ENCODE data around the gene ITPK1.
"Not testable (repeated sequence)": the region's sequence is repeated elsewhere in the genome, so short reads cannot be mapped to it uniquely, and the experiment has no call there.

Gene ITPK1

GRCh38 chr14:93131257-93131820, 15.6 kb upstream of the ITPK1 start:
- DNase-seq (ENCODE audit: low read depth, low spot score): not testable (repeated sequence)

GRCh38 chr14:93128725-93129459, 13.2 kb upstream of the ITPK1 start:
- DNase-seq (ENCODE audit: low read depth, low spot score): no peak

- DNase-seq (ENCODE audit: low read depth, low spot score): no peak
Observed at GRCh38 chr14:93126111-93126510, 10.4 kb upstream of the ITPK1 start.

DNA sequence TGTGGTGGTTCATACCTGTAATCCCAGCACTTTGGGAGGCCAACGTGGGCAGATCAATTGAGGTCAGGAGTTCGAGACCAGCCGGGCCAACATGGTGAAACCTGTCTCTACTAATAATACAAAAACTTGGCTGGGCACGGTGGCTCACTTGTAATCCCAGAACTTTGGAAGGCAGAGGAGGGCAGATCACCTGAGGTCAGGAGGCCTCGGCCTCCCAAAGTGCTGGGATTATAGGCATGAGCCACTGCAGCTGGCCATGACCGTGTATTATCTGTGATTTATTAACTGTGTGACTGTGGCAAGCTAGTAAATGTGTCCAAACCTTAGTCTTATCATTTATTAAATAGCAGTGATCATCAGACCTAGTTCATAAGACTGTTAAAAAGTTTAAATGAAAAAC, 7.1 kb upstream of the ITPK1 start:
- DNase-seq (ENCODE audit: low read depth, low spot score): no peak

GRCh38 chr14:93121030-93121834, 5.5 kb upstream of the ITPK1 start:
- no peak for DNase-seq (ENCODE audit: low read depth, low spot score)

- no peak for DNase-seq (ENCODE audit: low read depth, low spot score)
Observed at GRCh38 chr14:93120517-93120916, 4.8 kb upstream of the ITPK1 start.

DNA sequence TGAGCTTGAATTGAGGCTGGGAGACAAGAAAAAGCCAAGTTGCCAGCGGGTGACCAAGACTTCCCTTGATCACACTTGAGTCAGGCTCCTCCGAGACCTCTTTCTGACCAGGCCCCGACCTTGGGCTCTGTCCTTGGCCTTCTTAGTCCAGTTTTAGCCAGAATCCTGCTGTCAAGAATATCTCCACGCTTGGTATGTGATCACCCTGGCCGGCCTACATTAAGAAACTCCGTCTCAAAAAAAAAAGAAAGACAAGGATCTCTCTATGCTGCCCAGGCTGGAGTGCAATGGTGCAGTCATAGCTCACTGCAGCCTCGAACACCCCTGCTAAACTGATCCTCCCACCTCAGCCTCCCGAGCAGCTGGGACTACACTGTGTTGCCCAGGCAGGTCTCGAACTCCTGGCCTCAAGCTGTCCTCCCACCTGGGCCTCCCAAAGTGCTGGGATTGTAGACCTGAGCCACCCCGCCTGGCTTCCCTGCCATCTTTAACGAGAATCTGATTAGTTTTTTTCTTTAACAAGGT, 1.0 kb upstream of the ITPK1 start:
- DNase-seq (ENCODE audit: low read depth, low spot score): no peak

- DNase-seq (ENCODE audit: low read depth, low spot score): peak; percentile 57
Observed at GRCh38 chr14:93115069-93115820, 480 bp downstream of the ITPK1 start.

- no peak for DNase-seq (ENCODE audit: low read depth, low spot score)
Observed at GRCh38 chr14:93114713-93115068, 1.0 kb downstream of the ITPK1 start.

DNA sequence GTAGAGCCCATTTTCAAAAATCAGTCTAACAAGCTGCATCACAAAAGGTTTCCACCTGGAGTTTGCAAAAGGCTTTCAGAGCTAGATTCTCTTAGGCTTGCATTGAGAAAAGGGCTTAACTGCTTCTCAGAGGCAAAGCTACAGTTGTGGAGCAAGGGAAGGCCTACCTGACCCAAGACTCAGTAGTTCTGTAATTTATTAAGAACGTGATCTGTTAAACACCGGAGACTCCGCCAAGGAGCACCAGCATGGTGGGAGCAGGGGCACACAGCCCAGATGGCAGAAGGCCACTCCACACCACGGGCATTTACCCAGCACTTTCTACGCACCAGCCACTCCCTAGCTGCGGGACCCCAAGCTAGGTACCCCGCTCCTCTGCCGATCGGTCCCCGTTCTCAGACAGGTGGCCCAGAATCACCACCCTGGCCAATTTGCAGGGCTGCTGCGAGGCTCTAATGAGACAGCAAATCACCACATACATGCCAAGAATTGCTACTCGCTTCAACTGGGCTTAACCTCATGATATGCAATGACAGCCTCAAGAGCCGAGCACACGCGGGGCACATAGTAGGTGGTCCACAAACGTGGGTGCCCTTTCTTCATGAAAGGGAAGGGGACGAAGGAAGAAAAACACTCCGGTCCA, 1.5 kb downstream of the ITPK1 start:
- no peak for DNase-seq (ENCODE audit: low read depth, low spot score)

- no peak for DNase-seq (ENCODE audit: low read depth, low spot score)
Observed at GRCh38 chr14:93113678-93114067, 2.1 kb downstream of the ITPK1 start.

DNA sequence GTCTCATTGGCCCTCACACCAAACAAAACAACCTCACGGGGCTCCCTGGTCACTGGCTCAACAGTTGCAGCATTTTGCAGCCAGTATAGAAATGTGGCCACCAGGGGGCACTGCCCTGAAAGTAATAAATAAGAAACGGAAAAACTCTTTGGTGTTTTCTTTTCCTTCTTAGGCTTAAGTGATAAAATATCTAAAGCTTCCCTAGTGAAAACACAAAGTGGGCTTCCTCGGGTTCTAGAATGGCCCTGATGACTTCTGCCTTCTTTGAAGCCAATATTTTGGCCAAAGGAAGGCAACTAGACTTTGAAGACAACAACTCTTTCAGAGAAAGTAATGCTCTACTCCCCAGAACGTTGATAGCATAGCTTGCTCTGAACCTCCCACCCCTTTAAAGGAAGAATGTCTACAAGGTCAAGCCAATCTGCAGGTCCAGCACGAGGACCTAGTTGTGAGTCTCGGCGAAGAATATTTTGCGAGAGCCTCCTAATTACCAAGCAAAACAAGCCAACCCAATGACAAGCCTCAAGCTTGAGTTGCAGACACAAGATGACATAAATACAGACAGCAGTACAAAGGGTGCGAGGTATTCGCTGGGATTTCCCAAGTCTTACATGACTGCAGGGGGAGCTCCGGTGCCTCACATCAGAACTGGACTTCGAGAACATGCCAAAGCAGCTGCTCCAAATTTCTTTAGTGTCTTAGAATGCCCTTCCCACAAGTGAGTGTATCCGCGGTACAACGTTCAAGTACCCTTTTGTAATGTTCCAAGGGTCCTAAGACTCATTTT, 2.6 kb downstream of the ITPK1 start:
- peak; percentile 42 for DNase-seq (ENCODE audit: low read depth, low spot score)

- DNase-seq (ENCODE audit: low read depth, low spot score): not testable (repeated sequence)
Observed at GRCh38 chr14:93111541-93111940, 4.2 kb downstream of the ITPK1 start.

DNA sequence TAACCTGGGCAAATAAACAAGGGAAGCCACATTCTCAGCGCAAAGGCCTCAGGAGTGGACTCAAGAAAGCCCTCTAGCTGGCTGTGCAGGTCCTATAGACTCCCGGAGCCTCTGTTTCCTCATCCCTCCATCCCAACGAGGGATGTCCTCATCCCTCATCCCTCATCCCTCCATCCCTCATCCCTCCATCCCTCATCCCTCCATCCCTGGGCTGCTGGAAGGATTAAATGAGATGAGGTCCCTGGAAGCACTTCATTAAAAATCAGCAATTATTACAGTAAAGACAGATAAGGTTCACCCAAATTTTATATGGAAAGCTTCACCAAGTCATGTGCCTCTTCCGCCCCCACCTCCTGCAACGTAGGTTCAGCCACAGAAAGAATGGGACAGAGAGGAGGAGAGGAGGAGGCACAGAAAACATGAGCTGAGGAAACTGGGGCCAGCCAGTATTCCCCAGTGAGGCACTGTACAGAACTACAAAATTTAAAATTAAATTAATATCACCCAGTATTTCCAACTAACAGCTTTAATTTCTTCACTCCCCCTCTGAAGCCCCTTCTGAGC, 4.8 kb downstream of the ITPK1 start:
- no peak for DNase-seq (ENCODE audit: low read depth, low spot score)

- no peak for DNase-seq (ENCODE audit: low read depth, low spot score)
Observed at GRCh38 chr14:93109572-93110481, 5.9 kb downstream of the ITPK1 start.

DNA sequence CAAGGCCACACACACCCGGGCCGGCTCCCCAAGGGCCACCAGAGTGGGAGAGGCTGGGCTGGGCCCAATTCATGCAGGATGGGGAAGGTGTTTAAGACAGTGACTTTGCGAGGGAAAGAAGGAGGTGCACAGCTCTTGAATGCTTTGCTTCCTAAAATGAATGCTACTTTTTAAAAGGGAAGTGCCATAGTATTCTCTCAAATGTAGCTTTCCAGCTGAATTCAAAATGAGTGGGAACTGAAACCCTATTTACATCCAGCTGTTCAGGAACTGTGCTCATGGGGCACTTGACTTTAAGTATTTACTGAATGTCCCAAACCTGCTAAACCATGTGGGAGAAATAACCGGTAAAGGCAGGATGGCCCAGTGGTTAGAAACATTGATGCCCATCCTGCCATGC, 7.6 kb downstream of the ITPK1 start:
- DNase-seq (ENCODE audit: low read depth, low spot score): no peak

DNA sequence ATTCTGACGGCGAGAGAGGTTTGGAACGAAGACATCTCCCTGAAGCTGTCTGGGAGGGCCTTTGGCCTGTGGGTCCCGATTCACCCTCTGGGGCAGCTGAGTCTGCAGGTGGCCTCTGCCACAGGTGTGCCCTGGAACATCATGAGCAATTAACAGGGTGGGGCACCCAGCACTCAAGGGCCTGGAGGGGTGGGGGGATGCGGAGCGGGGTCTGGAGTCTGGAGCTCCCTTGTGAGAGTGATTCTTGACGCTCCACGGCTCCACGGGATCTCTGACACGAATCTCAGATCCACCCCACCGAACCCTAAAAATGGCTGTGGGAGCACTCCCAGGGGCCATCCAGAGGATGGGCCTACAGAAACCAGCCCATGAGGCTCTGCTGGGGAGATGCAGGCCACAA, 8.3 kb downstream of the ITPK1 start:
- no peak for DNase-seq (ENCODE audit: low read depth, low spot score)

DNA sequence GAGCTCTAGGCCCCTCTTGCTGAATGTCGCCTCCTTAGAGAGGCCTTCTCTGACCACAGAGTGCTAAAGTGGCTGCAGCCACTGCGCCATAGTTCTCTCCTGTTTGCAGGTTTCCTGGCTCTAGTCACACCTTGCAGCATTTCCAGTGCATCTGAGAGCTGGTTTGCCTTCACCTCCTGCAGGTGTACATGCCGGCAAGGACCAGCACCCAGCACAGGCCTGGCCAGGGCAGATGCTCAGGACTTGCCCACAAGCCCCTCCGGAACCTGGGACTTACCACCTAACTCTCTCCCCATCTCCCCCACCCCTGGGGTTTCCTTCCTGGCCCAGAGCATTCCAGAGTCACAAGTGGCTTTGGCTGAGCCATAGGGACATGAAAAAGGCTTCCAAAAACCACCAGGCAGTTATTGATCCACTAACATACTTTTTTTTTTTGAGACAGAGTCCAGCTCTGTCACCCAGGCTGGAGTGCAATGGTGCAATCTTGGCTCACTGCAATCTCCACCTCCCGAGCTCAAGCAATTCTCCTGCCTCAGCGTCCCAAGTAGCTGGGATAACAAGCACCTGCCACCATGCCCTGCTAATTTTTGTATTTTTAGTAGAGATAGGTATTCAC, 9.1 kb downstream of the ITPK1 start:
- no peak for DNase-seq (ENCODE audit: low read depth, low spot score)

- not testable (repeated sequence) for DNase-seq (ENCODE audit: low read depth, low spot score)
Observed at GRCh38 chr14:93105856-93106255, 9.9 kb downstream of the ITPK1 start.

All from activated naive CD8-positive, alpha-beta T cell treated with anti-CD3 and anti-CD28 coated beads, Interleukin-2, amount 50 U/mL, for 16 hours (primary cell).